Measurements from ENCODE around the gene ISLR. TPM values are rescaled to one million over a fixed set of nuclear protein-coding genes. Genes with fewer than 3 reads are reported as not detected.
A peak's percentile ranks its signal among the peaks of the same experiment; 100 is the strongest.

The ISLR gene
- total and polyA plus RNA-seq, 2 experiments from 2014 or later, result 0.55 TPM; not detected in 1

- peaks cover 17% of the 10 kb centered on the region for H3K4me1 ChIP-seq (ENCODE audit: insufficient read depth)
- no peak overlapping the region for H3K4me3 ChIP-seq
- Mint-ChIP-seq H3K4me3 (no peak overlapping the region), H3K27ac (no peak overlapping the region), H3K27me3 (ENCODE audit: insufficient read depth, low read depth, poor library complexity) (peaks cover 28% of the 10 kb centered on the region), H3K9me3 (no peaks in the 10 kb centered on the region), H3K4me1 (peaks cover 43% of the 10 kb centered on the region), H3K36me3 (ENCODE audit: low read depth) (no peaks in the 10 kb centered on the region)
- H3K4me2 ChIP-seq, result no peak overlapping the region; the same call in 1 of the 2 replicates
- H3F3A ChIP-seq (replicated peaks; ENCODE audit: low read depth), result no peaks in the 10 kb centered on the region
- no peaks in the 10 kb centered on the region for H3K9me2 ChIP-seq (ENCODE audit: insufficient read depth)
- no peak for TF ChIP-seq EZH2 (IDR thresholded peaks at IDR 0.05; ENCODE audit: low read depth, unreplicated experiment)
- no peak for TF ChIP-seq POLR2AphosphoS5 (IDR thresholded peaks at IDR 0.05; ENCODE audit: low read depth)
- TF ChIP-seq ZNF462 (CRISPR knock-in tag; IDR thresholded peaks at IDR 0.05), result no peak
- TF ChIP-seq ETS1 (IDR thresholded peaks at IDR 0.05), result no peak
- no peak for TF ChIP-seq ZNF331 (CRISPR knock-in tag; IDR thresholded peaks at IDR 0.05; ENCODE audit: low read depth)
- TF ChIP-seq, protein P1, sequence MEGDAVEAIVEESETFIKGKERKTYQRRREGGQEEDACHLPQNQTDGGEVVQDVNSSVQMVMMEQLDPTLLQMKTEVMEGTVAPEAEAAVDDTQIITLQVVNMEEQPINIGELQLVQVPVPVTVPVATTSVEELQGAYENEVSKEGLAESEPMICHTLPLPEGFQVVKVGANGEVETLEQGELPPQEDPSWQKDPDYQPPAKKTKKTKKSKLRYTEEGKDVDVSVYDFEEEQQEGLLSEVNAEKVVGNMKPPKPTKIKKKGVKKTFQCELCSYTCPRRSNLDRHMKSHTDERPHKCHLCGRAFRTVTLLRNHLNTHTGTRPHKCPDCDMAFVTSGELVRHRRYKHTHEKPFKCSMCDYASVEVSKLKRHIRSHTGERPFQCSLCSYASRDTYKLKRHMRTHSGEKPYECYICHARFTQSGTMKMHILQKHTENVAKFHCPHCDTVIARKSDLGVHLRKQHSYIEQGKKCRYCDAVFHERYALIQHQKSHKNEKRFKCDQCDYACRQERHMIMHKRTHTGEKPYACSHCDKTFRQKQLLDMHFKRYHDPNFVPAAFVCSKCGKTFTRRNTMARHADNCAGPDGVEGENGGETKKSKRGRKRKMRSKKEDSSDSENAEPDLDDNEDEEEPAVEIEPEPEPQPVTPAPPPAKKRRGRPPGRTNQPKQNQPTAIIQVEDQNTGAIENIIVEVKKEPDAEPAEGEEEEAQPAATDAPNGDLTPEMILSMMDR (conservative IDR thresholded peaks at IDR 0.05; ENCODE audit: low read depth in 2 of 2), result no peak
- no peak for TF ChIP-seq ZNF114 (CRISPR knock-in tag; IDR thresholded peaks at IDR 0.05)
- TF ChIP-seq NANOG (IDR thresholded peaks at IDR 0.05; ENCODE audit: borderline replicate concordance), result no peak
- TF ChIP-seq JUNB (IDR thresholded peaks at IDR 0.05; ENCODE audit: unreplicated experiment), result no peak
- TF ChIP-seq STAT1 (IDR thresholded peaks at IDR 0.05; ENCODE audit: unreplicated experiment), result no peak
- TF ChIP-seq, protein P2, sequence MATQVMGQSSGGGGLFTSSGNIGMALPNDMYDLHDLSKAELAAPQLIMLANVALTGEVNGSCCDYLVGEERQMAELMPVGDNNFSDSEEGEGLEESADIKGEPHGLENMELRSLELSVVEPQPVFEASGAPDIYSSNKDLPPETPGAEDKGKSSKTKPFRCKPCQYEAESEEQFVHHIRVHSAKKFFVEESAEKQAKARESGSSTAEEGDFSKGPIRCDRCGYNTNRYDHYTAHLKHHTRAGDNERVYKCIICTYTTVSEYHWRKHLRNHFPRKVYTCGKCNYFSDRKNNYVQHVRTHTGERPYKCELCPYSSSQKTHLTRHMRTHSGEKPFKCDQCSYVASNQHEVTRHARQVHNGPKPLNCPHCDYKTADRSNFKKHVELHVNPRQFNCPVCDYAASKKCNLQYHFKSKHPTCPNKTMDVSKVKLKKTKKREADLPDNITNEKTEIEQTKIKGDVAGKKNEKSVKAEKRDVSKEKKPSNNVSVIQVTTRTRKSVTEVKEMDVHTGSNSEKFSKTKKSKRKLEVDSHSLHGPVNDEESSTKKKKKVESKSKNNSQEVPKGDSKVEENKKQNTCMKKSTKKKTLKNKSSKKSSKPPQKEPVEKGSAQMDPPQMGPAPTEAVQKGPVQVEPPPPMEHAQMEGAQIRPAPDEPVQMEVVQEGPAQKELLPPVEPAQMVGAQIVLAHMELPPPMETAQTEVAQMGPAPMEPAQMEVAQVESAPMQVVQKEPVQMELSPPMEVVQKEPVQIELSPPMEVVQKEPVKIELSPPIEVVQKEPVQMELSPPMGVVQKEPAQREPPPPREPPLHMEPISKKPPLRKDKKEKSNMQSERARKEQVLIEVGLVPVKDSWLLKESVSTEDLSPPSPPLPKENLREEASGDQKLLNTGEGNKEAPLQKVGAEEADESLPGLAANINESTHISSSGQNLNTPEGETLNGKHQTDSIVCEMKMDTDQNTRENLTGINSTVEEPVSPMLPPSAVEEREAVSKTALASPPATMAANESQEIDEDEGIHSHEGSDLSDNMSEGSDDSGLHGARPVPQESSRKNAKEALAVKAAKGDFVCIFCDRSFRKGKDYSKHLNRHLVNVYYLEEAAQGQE (IDR thresholded peaks at IDR 0.05; ENCODE audit: unreplicated experiment), result no peak
- no peak for TF ChIP-seq EZH2phosphoT487 (IDR thresholded peaks at IDR 0.05; ENCODE audit: unreplicated experiment)
- ATAC-seq, result peak; percentile 3; the same call in 2 of the 3 replicates
- no peak overlapping the region for H3K27ac ChIP-seq (ENCODE audit: low read depth)
- H3K36me3 ChIP-seq (ENCODE audit: insufficient read depth), result no peaks in the 10 kb centered on the region; the same call in 1 of the 2 replicates
- peak overlapping the region; percentile 87; the same call in 1 of the 2 replicates for H2AFZ ChIP-seq
- H4K20me1 ChIP-seq (replicated peaks; ENCODE audit: insufficient read depth), result no peaks in the 10 kb centered on the region
- no peak for DNase-seq (ENCODE audit: low spot score)
- H3K79me2 ChIP-seq (replicated peaks; ENCODE audit: insufficient read depth), result no peaks in the 10 kb centered on the region
- H3K27me3 ChIP-seq (ENCODE audit: insufficient read depth), result no peaks in the 10 kb centered on the region
Measured at GRCh38 chr15:74174219-74174957, 878 bp downstream of the ISLR start.

All from GM23338 (cell line).